Esophagus squamous epithelium (tissue), 5 donors: Measurements from ENCODE around the gene IQCC. TPM values are rescaled to one million over a fixed set of nuclear protein-coding genes. Genes with fewer than 3 reads are reported as not detected.
A peak's percentile ranks its signal among the peaks of the same experiment; 100 is the strongest.

Experiments used
- DNase-seq: peaks from one replicate; lab custom pipeline; 2025; lab: John Stamatoyannopoulos, UW
- H3K27ac ChIP-seq, 4 donors: fragments of 200-600 bp; sonication (generic); one replicate each; pipeline ENCODE4 v1.5.1; 2016 to 2019; ENCODE audit warnings: mild to moderate bottlenecking in 1 of 4
- H3K27me3 ChIP-seq, 4 donors: fragments of 200-600 bp; sonication (generic); 1 replicate in 3 of 4; 2 replicates in 1 of 4; pipeline versions ENCODE4 v1.5.1 to v1.6.0; 2017 to 2021; ENCODE audit warnings: antibody characterized with exemption in 1 of 4
- H3K36me3 ChIP-seq, 3 donors: fragments of 200-600 bp; sonication (generic); one replicate each; pipeline ENCODE4 v1.5.1; 2016 to 2019
- H3K4me1 ChIP-seq, 3 donors: fragments of 200-600 bp; sonication (generic); one replicate each; pipeline ENCODE4 v1.5.1; 2017 to 2019
- H3K4me3 ChIP-seq, 4 donors: fragments of 200-600 bp; sonication (generic); 1 replicate in 3 of 4; 2 replicates in 1 of 4; pipeline ENCODE4 v1.5.1; 2016 to 2019; ENCODE audit warnings: mild to moderate bottlenecking in 2 of 4, moderate library complexity in 1 of 4
- H3K9me3 ChIP-seq, 3 donors: fragments of 200-600 bp; sonication (generic); one replicate each; pipeline ENCODE4 v1.5.1; 2016 to 2019
- CTCF ChIP-seq, 6 experiments: fragments of 450-650 bp in 4 of 6; fragments of 200-600 bp in 2 of 6; sonication (generic) in 2 of 6; IDR thresholded peaks; one replicate each; pipeline ENCODE4 v1.5.1; 2016 to 2019; ENCODE audit warnings: antibody characterized with exemption in 6 of 6, mild to moderate bottlenecking in 4 of 6, moderate library complexity in 4 of 6
- POLR2A ChIP-seq, 4 donors: fragments of 450-650 bp; IDR thresholded peaks; one replicate each; pipeline ENCODE4 v1.6.1; 2017; ENCODE audit warnings: antibody characterized with exemption in 4 of 4, mild to moderate bottlenecking in 4 of 4, moderate library complexity in 3 of 4
- WGBS, 2 donors: methylation state at CpG; one replicate each; pipeline ENCODE4 v1.1.5; 2018; 5-methylcytosine and 5-hydroxymethylcytosine counted together
- intact Hi-C: fragments of 100-400 bp; cut with DNase I; formaldehyde crosslinking; loops from one replicate; pipeline ENCODE4 v1.15.0; 2022
- total RNA-seq, 4 donors: library from RNA; depleted of rRNA; stranded (reverse); fragments of >200 nt; gene quantifications; one replicate each; pipeline ENCODE4 v1.1.0, GENCODE V29; 2016
- donor health status: DM: yes; HTN: yes; CAD: no.

The IQCC gene
- total RNA-seq, 4 donors from 2014 or later: 0.66 to 2.0 (median 1.1) TPM

DNA sequence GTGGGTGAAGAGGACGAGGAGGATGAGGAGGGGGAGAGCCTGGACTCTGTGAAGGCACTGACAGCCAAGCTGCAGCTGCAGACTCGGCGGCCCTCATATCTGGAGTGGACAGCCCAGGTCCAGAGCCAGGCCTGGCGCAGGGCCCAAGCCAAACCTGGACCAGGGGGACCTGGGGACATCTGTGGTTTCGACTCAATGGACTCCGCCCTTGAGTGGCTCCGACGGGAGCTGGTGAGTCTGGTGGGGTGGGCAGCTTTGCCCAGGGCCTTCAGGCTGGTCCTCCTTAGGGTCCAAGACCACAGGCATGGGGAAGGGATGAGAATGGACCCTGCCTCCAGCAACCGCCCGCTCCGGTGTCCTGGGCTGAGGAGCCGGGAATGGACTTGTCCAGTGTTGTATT, 42.0 kb downstream of the IQCC start:
- DNase-seq: no peak
- no peaks in the 10 kb centered on the region for H3K9me3 ChIP-seq
- H3K27ac ChIP-seq: peak overlapping the region in 3 of 4 donors; percentile 47 to 83 (median 81)
- WGBS, 2 donors: 60 to 93% methylated on average over 1 to 8 of the region's 12 CpGs
- peaks cover 6 to 69% (median 35%) of the 10 kb centered on the region in 3 donors for H3K4me1 ChIP-seq
- H3K27me3 ChIP-seq: no peaks in the 10 kb centered on the region
- no peaks in the 10 kb centered on the region for H3K36me3 ChIP-seq
- TF ChIP-seq POLR2A (IDR thresholded peaks at IDR 0.05): no peak
- no peak for TF ChIP-seq CTCF (IDR thresholded peaks at IDR 0.05)
- intact Hi-C loops: no loop called here
- no peak overlapping the region for H3K4me3 ChIP-seq

GRCh38 chr1:32247983-32248889, 42.8 kb downstream of the IQCC start:
- peak; percentile 28 for DNase-seq
- H3K4me3 ChIP-seq: peak overlapping the region in 1 of 4 donors; percentile 37

GRCh38 chr1:32249831-32250525, 44.5 kb downstream of the IQCC start:
- Histone ChIP-seq H3K27me3 (no peaks in the 10 kb centered on the region), H3K27ac (peak overlapping the region; percentile 66 to 88 (median 74)), H3K4me1 (peaks cover 5 to 62% (median 32%) of the 10 kb centered on the region in 3 donors), H3K9me3 (no peaks in the 10 kb centered on the region), H3K36me3 (no peaks in the 10 kb centered on the region), H3K4me3 (peak overlapping the region in 1 of 4 donors; percentile 28)
- TF ChIP-seq POLR2A (IDR thresholded peaks at IDR 0.05) (peak in 1 of 4 donors; percentile 34), CTCF (IDR thresholded peaks at IDR 0.05) (no peak)
- intact Hi-C loops: no loop called here
- WGBS, 2 donors: 47 to 54% methylated on average over 8 to 9 of the region's 9 CpGs
- DNase-seq: peak; percentile 26

More at GRCh38 chr1:32247983-32248889, 42.8 kb downstream of the IQCC start:
- H3K4me1 ChIP-seq: peaks cover 5 to 62% (median 32%) of the 10 kb centered on the region in 3 donors
- intact Hi-C loops: no loop called here
- no peaks in the 10 kb centered on the region for H3K27me3 ChIP-seq
- no peaks in the 10 kb centered on the region for H3K9me3 ChIP-seq
- 2 to 13% methylated on average over 14 to 19 of the region's 31 CpGs for whole genome bisulfite sequencing, 2 donors
- no peaks in the 10 kb centered on the region for H3K36me3 ChIP-seq
- peak overlapping the region; percentile 5 to 83 (median 67) for H3K27ac ChIP-seq
- no peak for TF ChIP-seq POLR2A (IDR thresholded peaks at IDR 0.05)
- TF ChIP-seq CTCF (IDR thresholded peaks at IDR 0.05): peak; percentile 73 to 89 (median 84)

DNA sequence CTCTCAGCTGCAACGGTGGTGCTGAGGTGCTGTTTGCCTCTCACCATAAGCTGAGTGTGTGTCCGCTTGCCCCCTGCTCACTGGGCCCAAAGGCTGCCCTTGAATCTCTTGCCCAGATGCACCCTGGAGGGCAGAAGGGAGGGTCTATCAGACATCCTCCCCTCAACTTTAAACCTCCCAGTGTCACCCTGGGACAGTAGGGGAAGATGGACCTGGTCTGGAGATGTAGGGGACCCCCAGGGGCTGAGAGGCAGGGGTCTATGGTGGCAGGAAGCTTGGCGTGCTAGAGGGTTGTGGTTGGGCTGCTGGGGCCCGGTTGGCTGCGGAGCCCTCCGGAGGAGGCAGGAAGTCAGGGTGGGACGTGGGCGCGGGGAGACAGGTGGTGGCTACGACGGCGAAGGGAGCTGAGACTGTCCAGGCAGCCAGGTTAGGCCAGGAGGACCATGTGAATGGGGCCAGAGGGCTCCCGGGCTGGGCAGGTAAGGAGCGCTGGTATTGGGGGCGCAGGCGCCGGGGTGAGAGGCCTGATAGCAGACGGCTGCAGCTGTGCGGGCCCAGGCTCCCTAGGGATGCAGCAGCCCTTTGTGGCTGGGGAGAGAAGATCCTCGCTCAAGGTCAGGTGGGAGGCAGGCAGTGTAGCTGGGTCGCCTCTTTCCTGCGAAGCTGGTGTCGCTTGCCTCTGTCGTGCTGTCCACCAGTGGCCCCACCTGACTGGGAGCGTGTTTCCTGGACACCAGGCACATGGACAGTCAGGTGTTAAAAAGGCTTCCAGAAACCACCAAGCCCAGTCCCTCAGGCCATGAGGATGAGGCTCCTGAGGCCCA, 45.6 kb downstream of the IQCC start, which contains the start of gene LCK:
Gene LCK (plus strand): TSS at position 373 of the 824 bp plus-strand sequence. CDS start 23,065 bp downstream, outside the sequence.
- intact Hi-C loops: no loop called here
- peak within 1 kb of the TSS; percentile 66 to 88 (median 74) for H3K27ac ChIP-seq
- TF ChIP-seq CTCF (IDR thresholded peaks at IDR 0.05): no peak
- DNase-seq: no peak
- no peaks in the 10 kb centered on the region for H3K36me3 ChIP-seq
- no peaks in the 10 kb centered on the region for H3K27me3 ChIP-seq
- H3K4me1 ChIP-seq: peaks cover 5 to 56% (median 32%) of the 10 kb centered on the region in 3 donors
- H3K4me3 ChIP-seq: peak within 1 kb of the TSS; percentile 9 to 49 (median 28)
- H3K9me3 ChIP-seq: no peaks in the 10 kb centered on the region
- WGBS, 2 donors: 76 to 77% methylated on average over 6 to 19 of the region's 25 CpGs
